Measurements from ENCODE around the gene PDZD11.
"Not testable (repeated sequence)": the region's sequence is repeated elsewhere in the genome, so short reads cannot be mapped to it uniquely, and the experiment has no call there.

GRCh38 chrX:70274029-70274428 is 15.7 kb downstream of the PDZD11 start:
- not testable (repeated sequence) for TF ChIP-seq CTCF (IDR thresholded peaks at IDR 0.05; ENCODE audit: low read depth, low read length); EZH2phosphoT487 (IDR thresholded peaks at IDR 0.05; ENCODE audit: low read depth)
